ENCODE measurements around the gene CNTN4. TPM values are rescaled to one million over a fixed set of nuclear protein-coding genes. Genes with fewer than 3 reads are reported as not detected.

The CNTN4 gene
- total RNA-seq, 1 donor from 2014 or later, result not detected

DNA sequence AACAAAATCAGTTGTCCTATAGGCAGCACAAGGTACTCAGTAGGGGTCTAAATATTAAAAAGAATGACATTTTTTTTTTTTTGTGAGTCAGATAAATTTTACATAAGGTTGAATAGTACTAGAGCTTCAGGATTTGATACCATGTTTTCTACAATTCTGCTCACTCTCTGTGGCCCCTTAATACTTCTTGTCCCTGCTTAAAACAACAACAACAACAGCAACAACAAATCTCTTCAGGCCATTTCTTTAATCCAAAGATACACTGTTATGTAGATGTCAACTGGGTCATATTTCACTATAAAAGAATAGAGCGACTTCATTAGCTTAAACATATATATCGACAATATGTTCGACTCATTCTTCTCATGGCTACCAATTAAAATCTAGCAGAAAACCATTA is 1008.5 kb downstream of the CNTN4 start:
- Mint-ChIP-seq H3K4me3 (ENCODE audit: unreplicated experiment) (no peak overlapping the region), H3K27me3 (ENCODE audit: low read depth, unreplicated experiment) (no peaks in the 10 kb centered on the region), H3K4me1 (ENCODE audit: low read depth, unreplicated experiment) (no peaks in the 10 kb centered on the region), H3K27ac (ENCODE audit: unreplicated experiment) (no peak overlapping the region), H3K36me3 (ENCODE audit: low read depth, unreplicated experiment) (no peaks in the 10 kb centered on the region), H3K9me3 (ENCODE audit: unreplicated experiment) (no peaks in the 10 kb centered on the region)
- no peak overlapping the region for H2AFZ ChIP-seq (ENCODE audit: low read depth, low read length)
- H3K27ac ChIP-seq (ENCODE audit: low read depth, low read length), result no peak overlapping the region
- no peaks in the 10 kb centered on the region for H4K20me1 ChIP-seq (ENCODE audit: insufficient read depth, low read length)
- DNase-seq (ENCODE audit: low read depth) (no peak), FAIRE-seq (no peak)
- H3K9me3 ChIP-seq (ENCODE audit: insufficient read depth, low read depth, low read length), result no peaks in the 10 kb centered on the region
- H3K4me1 ChIP-seq (ENCODE audit: insufficient read depth, low read length), result no peaks in the 10 kb centered on the region
- TF ChIP-seq EZH2 (IDR thresholded peaks at IDR 0.05; ENCODE audit: insufficient read depth, low read length), result no peak
- TF ChIP-seq, protein P1, sequence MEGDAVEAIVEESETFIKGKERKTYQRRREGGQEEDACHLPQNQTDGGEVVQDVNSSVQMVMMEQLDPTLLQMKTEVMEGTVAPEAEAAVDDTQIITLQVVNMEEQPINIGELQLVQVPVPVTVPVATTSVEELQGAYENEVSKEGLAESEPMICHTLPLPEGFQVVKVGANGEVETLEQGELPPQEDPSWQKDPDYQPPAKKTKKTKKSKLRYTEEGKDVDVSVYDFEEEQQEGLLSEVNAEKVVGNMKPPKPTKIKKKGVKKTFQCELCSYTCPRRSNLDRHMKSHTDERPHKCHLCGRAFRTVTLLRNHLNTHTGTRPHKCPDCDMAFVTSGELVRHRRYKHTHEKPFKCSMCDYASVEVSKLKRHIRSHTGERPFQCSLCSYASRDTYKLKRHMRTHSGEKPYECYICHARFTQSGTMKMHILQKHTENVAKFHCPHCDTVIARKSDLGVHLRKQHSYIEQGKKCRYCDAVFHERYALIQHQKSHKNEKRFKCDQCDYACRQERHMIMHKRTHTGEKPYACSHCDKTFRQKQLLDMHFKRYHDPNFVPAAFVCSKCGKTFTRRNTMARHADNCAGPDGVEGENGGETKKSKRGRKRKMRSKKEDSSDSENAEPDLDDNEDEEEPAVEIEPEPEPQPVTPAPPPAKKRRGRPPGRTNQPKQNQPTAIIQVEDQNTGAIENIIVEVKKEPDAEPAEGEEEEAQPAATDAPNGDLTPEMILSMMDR (IDR thresholded peaks at IDR 0.05; ENCODE audit: insufficient read depth, low read depth, low read length), result no peak
- no peak overlapping the region for H3K4me3 ChIP-seq (ENCODE audit: insufficient read depth, low read depth, low read length)
- H3K36me3 ChIP-seq (ENCODE audit: insufficient read depth, low read length), result no peaks in the 10 kb centered on the region
- no peaks in the 10 kb centered on the region for H3K79me2 ChIP-seq (ENCODE audit: insufficient read depth, low read length)
- no peaks in the 10 kb centered on the region for H3K27me3 ChIP-seq (ENCODE audit: insufficient read depth, low read length)
- H3K4me2 ChIP-seq (ENCODE audit: low read length), result no peak overlapping the region
- H3K9ac ChIP-seq (ENCODE audit: low read length), result no peak overlapping the region
